ENCODE measurements around the gene TRPV6. TPM values are rescaled to one million over a fixed set of nuclear protein-coding genes. Genes with fewer than 3 reads are reported as not detected.

TRPV6 gene
- total RNA-seq, 1 experiment from 2014 or later: 4.0 TPM

- no peaks in the 10 kb centered on the region for H3K36me3 Mint-ChIP-seq (ENCODE audit: insufficient read depth, unreplicated experiment)
- no TSS peak for BruUV-seq (replicated peaks)
Measured at GRCh38 chr7:142864980-142865747, 20.4 kb downstream of the TRPV6 start.

GRCh38 chr7:142863891-142864685 lies 21.5 kb downstream of the TRPV6 start:
- no peaks in the 10 kb centered on the region for H3K9me3 Mint-ChIP-seq (ENCODE audit: unreplicated experiment)
- Histone ChIP-seq H3K9me3 (no peaks in the 10 kb centered on the region), H3K4me3 (ENCODE audit: low read depth, low read length) (no peak overlapping the region), H3K36me3 (ENCODE audit: control insufficient read depth, insufficient read depth, low read length) (no peaks in the 10 kb centered on the region), H3K27me3 (replicated peaks; ENCODE audit: control insufficient read depth, insufficient read depth, low read length) (no peaks in the 10 kb centered on the region), H3K4me1 (no peaks in the 10 kb centered on the region)
- no peak for DNase-seq
- ChIA-PET POLR2A (no interaction called here), CTCF (interaction anchor here (0.7 kb wide), 1 partner anchor 9 kb away, joined by 3 read pairs; the partner anchor contains the start of gene EPHB6)
- intact Hi-C loops (cut with micrococcal nuclease; ENCODE audit: unreplicated experiment): no loop called here
- H3K27ac Mint-ChIP-seq (ENCODE audit: unreplicated experiment): no peak overlapping the region
- H3K4me1 Mint-ChIP-seq (ENCODE audit: low read depth, unreplicated experiment): no peaks in the 10 kb centered on the region
- no TSS peak for BruUV-seq (replicated peaks)
- no peak for TF ChIP-seq CTCF (IDR thresholded peaks at IDR 0.05; ENCODE audit: insufficient read depth in 1 of 2, low read depth in 1 of 2, low read length in 1 of 2, severe bottlenecking in 1 of 2, unreplicated experiment in 1 of 2)
- peaks cover 2% of the 10 kb centered on the region for H3K27me3 Mint-ChIP-seq (ENCODE audit: insufficient read depth, unreplicated experiment)
- no peak overlapping the region for H3K4me3 Mint-ChIP-seq (ENCODE audit: unreplicated experiment)
- H3K36me3 Mint-ChIP-seq (ENCODE audit: insufficient read depth, unreplicated experiment): no peaks in the 10 kb centered on the region

More at GRCh38 chr7:142864980-142865747, 20.4 kb downstream of the TRPV6 start:
- Mint-ChIP-seq H3K4me3 (ENCODE audit: unreplicated experiment) (no peak overlapping the region), H3K4me1 (ENCODE audit: low read depth, unreplicated experiment) (no peaks in the 10 kb centered on the region), H3K9me3 (ENCODE audit: unreplicated experiment) (no peaks in the 10 kb centered on the region), H3K27ac (ENCODE audit: unreplicated experiment) (no peak overlapping the region), H3K27me3 (ENCODE audit: insufficient read depth, unreplicated experiment) (peaks cover 2% of the 10 kb centered on the region)
- intact Hi-C loops (cut with micrococcal nuclease; ENCODE audit: unreplicated experiment): no loop called here
- POLR2A ChIA-PET: no interaction called here
- Histone ChIP-seq H3K36me3 (ENCODE audit: control insufficient read depth, insufficient read depth, low read length) (no peaks in the 10 kb centered on the region), H3K27me3 (replicated peaks; ENCODE audit: control insufficient read depth, insufficient read depth, low read length) (no peaks in the 10 kb centered on the region), H3K4me3 (ENCODE audit: low read depth, low read length) (no peak overlapping the region), H3K9me3 (no peaks in the 10 kb centered on the region), H3K4me1 (no peaks in the 10 kb centered on the region)
- CTCF ChIA-PET: no interaction called here
- no peak for TF ChIP-seq CTCF (IDR thresholded peaks at IDR 0.05; ENCODE audit: insufficient read depth in 1 of 2, low read depth in 1 of 2, low read length in 1 of 2, severe bottlenecking in 1 of 2, unreplicated experiment in 1 of 2)
- DNase-seq: no peak

GRCh38 chr7:142862786-142863400 lies 22.7 kb downstream of the TRPV6 start:
- Histone ChIP-seq H3K4me3 (ENCODE audit: low read depth, low read length) (no peak overlapping the region), H3K4me1 (no peaks in the 10 kb centered on the region), H3K36me3 (ENCODE audit: control insufficient read depth, insufficient read depth, low read length) (no peaks in the 10 kb centered on the region), H3K27me3 (replicated peaks; ENCODE audit: control insufficient read depth, insufficient read depth, low read length) (no peaks in the 10 kb centered on the region), H3K9me3 (no peaks in the 10 kb centered on the region)
- H3K4me1 Mint-ChIP-seq (ENCODE audit: low read depth, unreplicated experiment): no peaks in the 10 kb centered on the region
- no peaks in the 10 kb centered on the region for H3K9me3 Mint-ChIP-seq (ENCODE audit: unreplicated experiment)
- CTCF ChIA-PET: interaction anchor here (0.6 to 0.7 kb wide), 2 partner anchors 143 to 217 kb away, joined by 3 read pairs; no protein-coding TSS in a partner anchor
- no peaks in the 10 kb centered on the region for H3K36me3 Mint-ChIP-seq (ENCODE audit: insufficient read depth, unreplicated experiment)
- intact Hi-C loops (cut with micrococcal nuclease; ENCODE audit: unreplicated experiment): no loop called here
- peaks cover 2% of the 10 kb centered on the region for H3K27me3 Mint-ChIP-seq (ENCODE audit: insufficient read depth, unreplicated experiment)
- no peak for DNase-seq
- TF ChIP-seq CTCF (IDR thresholded peaks at IDR 0.05; ENCODE audit: insufficient read depth in 1 of 2, low read depth in 1 of 2, low read length in 1 of 2, severe bottlenecking in 1 of 2, unreplicated experiment in 1 of 2): no peak
- POLR2A ChIA-PET: no interaction called here
- H3K27ac Mint-ChIP-seq (ENCODE audit: unreplicated experiment): no peak overlapping the region
- BruUV-seq (replicated peaks): no TSS peak
- H3K4me3 Mint-ChIP-seq (ENCODE audit: unreplicated experiment): no peak overlapping the region

All from Caco-2 (cell line).